ENCODE measurements around the gene VIL1. TPM values are rescaled to one million over a fixed set of nuclear protein-coding genes. Genes with fewer than 3 reads are reported as not detected.
A peak's percentile ranks its signal among the peaks of the same experiment; 100 is the strongest.

The VIL1 gene
- total and polyA plus RNA-seq, 2 of the 13 experiments (the other 11 are each of a cell fraction or from before 2014, with no cell fraction given), result 287 to 301 TPM

GRCh38 chr2:218444692-218445357 lies 25.9 kb downstream of the VIL1 start (continued):
- TF ChIP-seq KIAA2018 (CRISPR knock-in tag; IDR thresholded peaks at IDR 0.05; ENCODE audit: borderline replicate concordance) (no peak; the same call in 1 of the 2 replicates), ZNF292 (CRISPR knock-in tag; IDR thresholded peaks at IDR 0.05; ENCODE audit: borderline replicate concordance, low read depth) (no peak; the same call in none of the 2 replicates), ZNF225 (CRISPR knock-in tag; IDR thresholded peaks at IDR 0.05) (no peak), KDM5B (CRISPR knock-in tag; IDR thresholded peaks at IDR 0.05; ENCODE audit: borderline replicate concordance) (0 out of 2 replicates have a peak, but pooled peaks have one; percentile 36), ZNF784 (CRISPR knock-in tag; IDR thresholded peaks at IDR 0.05; ENCODE audit: borderline replicate concordance) (peak; percentile 81; the same call in 1 of the 2 replicates), PHF21A (CRISPR knock-in tag; IDR thresholded peaks at IDR 0.05) (peak; percentile 99), MLX (CRISPR knock-in tag; IDR thresholded peaks at IDR 0.05) (peak; percentile 94), RERE (CRISPR knock-in tag; IDR thresholded peaks at IDR 0.05; ENCODE audit: low read depth) (peak; percentile 74), ZBTB20 (CRISPR knock-in tag; IDR thresholded peaks at IDR 0.05; ENCODE audit: borderline replicate concordance, low read depth) (peak; percentile 76; the same call in 1 of the 2 replicates)

Data from HepG2 (cell line).